ENCODE results near the gene GLIS1. TPM values are rescaled to one million over a fixed set of nuclear protein-coding genes. Genes with fewer than 3 reads are reported as not detected.
"Not testable (repeated sequence)": the region's sequence is repeated elsewhere in the genome, so short reads cannot be mapped to it uniquely, and the experiment has no call there.

The GLIS1 gene
- total RNA-seq, 2 donors from 2014 or later = 2.6 TPM; not detected in 1

DNA sequence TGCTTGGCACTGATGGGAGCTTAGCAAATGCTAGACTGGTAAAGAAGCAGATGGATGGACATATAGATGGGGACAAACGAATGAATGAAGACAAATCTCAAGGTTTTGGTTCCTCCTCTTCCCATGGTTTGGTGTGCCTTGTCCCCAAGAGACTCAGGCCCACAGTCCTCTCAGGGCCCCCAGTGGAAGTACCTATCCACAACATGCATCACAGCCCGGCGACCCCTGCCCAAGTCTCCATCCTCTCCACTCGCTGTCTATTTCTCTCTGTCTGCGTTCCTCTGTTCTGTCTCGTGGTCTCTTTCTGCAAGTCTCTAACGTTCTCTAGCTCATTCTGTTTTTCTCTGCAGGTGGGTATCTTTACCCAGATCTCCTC, 85.8 kb downstream of the GLIS1 start:
- TF ChIP-seq, protein P1, sequence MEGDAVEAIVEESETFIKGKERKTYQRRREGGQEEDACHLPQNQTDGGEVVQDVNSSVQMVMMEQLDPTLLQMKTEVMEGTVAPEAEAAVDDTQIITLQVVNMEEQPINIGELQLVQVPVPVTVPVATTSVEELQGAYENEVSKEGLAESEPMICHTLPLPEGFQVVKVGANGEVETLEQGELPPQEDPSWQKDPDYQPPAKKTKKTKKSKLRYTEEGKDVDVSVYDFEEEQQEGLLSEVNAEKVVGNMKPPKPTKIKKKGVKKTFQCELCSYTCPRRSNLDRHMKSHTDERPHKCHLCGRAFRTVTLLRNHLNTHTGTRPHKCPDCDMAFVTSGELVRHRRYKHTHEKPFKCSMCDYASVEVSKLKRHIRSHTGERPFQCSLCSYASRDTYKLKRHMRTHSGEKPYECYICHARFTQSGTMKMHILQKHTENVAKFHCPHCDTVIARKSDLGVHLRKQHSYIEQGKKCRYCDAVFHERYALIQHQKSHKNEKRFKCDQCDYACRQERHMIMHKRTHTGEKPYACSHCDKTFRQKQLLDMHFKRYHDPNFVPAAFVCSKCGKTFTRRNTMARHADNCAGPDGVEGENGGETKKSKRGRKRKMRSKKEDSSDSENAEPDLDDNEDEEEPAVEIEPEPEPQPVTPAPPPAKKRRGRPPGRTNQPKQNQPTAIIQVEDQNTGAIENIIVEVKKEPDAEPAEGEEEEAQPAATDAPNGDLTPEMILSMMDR (IDR thresholded peaks at IDR 0.05) = no peak
- H3K27ac ChIP-seq = no peak overlapping the region
- H3K36me3 ChIP-seq = no peaks in the 10 kb centered on the region
- ATAC-seq (ENCODE audit: insufficient number of reproducible peaks, low FRiP score, low read depth) (no peak), DNase-seq (ENCODE audit: low spot score) (no peak)
- H3K4me3 ChIP-seq = no peak overlapping the region
- no peaks in the 10 kb centered on the region for H3K27me3 ChIP-seq (replicated peaks; ENCODE audit: insufficient read depth)
- H3K9me3 ChIP-seq = no peaks in the 10 kb centered on the region
- no peaks in the 10 kb centered on the region for H3K4me1 ChIP-seq (ENCODE audit: control insufficient read depth in 1 of 2, low read depth in 2 of 2)

DNA sequence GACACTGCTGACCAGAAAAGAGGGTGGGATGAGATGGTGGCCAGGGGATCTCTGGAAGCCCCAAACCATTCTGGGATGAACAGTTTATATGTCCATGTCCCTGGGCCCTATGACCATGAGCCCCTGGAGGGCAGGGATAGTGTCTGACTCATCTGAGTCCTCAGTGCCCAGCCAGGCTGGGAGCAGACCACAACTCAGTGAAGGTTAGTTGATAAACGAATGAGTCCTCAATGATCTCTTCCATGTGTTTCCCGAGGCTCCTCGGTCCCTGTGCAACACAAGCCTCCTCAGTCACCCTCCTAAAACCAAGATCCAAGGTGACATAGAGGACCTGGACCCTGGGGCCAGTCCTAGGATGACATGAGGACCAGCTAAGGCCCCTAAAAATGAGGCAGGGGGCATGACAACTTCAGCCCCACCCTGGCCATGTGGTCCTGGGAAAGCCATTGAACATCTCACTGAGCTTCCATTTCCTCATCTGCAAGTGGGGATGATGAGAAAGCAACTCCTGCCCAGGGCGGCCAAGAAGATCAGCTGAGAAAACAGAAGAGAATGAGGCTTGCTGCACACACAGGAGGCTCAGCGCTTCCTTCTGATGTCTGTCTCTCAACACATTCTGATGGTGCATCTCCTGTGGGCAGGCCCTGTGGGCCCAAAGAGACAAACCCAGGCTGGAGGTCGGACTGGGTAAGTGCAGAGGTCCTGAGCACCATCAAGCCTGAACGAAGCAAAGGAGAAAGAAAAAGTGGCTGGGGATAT, 86.3 kb downstream of the GLIS1 start:
- no peak overlapping the region for H3K27ac ChIP-seq
- ATAC-seq (ENCODE audit: insufficient number of reproducible peaks, low FRiP score, low read depth) = no peak
- H3K4me3 ChIP-seq = no peak overlapping the region
- H3K9me3 ChIP-seq = no peaks in the 10 kb centered on the region
- no peaks in the 10 kb centered on the region for H3K27me3 ChIP-seq (replicated peaks; ENCODE audit: insufficient read depth)
- no peaks in the 10 kb centered on the region for H3K36me3 ChIP-seq
- DNase-seq (ENCODE audit: low spot score) = no peak
- TF ChIP-seq, protein P1 (IDR thresholded peaks at IDR 0.05) = no peak
- H3K4me1 ChIP-seq (ENCODE audit: control insufficient read depth in 1 of 2, low read depth in 2 of 2) = no peaks in the 10 kb centered on the region

DNA sequence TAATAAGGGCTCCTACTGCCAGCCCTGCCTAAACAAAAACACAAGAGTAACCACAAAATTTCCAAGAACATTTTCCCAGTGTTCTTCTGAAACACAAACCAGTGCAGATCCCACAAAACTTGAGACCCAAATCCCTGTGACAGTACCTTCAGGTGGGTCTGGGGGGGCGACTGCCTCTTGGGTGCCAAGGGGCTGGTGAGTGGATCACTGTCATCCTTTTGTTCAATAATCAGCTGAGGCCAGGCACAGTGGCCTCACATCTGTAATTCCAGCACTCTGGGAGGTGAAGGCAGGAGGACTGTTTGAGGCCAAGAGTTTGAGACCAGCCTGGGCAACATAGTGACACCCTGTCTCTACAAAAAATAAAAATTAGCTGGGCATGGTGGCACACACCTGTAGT, 87.6 kb downstream of the GLIS1 start:
- no peaks in the 10 kb centered on the region for H3K27me3 ChIP-seq (replicated peaks; ENCODE audit: insufficient read depth)
- no peak overlapping the region for H3K27ac ChIP-seq
- no peak overlapping the region for H3K4me3 ChIP-seq
- H3K4me1 ChIP-seq (ENCODE audit: control insufficient read depth in 1 of 2, low read depth in 2 of 2) = no peaks in the 10 kb centered on the region
- TF ChIP-seq, protein P1 (IDR thresholded peaks at IDR 0.05) = no peak
- ATAC-seq (ENCODE audit: insufficient number of reproducible peaks, low FRiP score, low read depth) = no peak
- H3K9me3 ChIP-seq = no peaks in the 10 kb centered on the region
- DNase-seq (ENCODE audit: low spot score) = no peak
- no peaks in the 10 kb centered on the region for H3K36me3 ChIP-seq

DNA sequence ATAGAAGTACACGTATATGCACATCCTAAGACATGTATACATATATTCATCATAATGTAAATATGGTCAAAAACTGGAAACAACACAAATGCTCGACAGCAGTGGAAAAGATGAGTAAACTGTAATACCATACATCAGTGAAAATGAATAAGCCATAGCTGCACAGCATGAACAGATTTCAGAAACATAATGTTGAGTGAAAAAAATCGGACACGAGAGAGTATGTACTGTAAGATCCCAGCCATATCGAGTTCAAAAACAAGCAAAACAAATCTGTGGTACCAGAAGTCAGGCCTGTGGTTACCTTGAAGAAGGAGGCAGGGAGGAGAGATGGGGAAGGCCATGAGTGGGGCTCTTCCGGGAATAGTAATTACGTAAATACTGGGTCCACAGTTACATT, 90.4 kb downstream of the GLIS1 start:
- DNase-seq (ENCODE audit: low spot score) (no peak), ATAC-seq (ENCODE audit: insufficient number of reproducible peaks, low FRiP score, low read depth) (no peak)
- Histone ChIP-seq H3K27me3 (replicated peaks; ENCODE audit: insufficient read depth) (no peaks in the 10 kb centered on the region), H3K4me3 (no peak overlapping the region), H3K27ac (no peak overlapping the region), H3K36me3 (no peaks in the 10 kb centered on the region), H3K9me3 (no peaks in the 10 kb centered on the region), H3K4me1 (ENCODE audit: control insufficient read depth in 1 of 2, low read depth in 2 of 2) (no peaks in the 10 kb centered on the region)
- TF ChIP-seq, protein P1 (IDR thresholded peaks at IDR 0.05) = no peak

DNA sequence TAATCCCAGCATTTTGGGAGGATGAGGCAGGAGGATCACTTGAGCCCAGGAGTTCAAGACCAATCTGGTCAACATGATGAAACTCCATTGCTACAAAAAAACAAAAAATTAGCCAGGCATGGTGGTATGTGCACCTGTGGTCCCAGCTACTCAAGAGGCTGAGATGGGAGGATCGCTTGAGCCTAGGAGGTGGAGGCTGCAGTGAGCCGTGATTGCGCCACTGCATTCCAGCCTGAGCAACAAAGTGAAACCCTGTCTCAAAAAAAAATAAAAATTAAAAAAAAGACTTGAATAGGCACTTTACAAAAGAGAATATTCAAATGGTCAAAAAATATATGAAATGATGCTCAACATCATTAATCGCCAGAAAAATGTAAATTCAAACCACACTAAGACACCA, 91.0 kb downstream of the GLIS1 start:
- H3K36me3 ChIP-seq; H3K27ac ChIP-seq; ATAC-seq (ENCODE audit: insufficient number of reproducible peaks, low FRiP score, low read depth); H3K4me1 ChIP-seq (ENCODE audit: control insufficient read depth in 1 of 2, low read depth in 2 of 2); DNase-seq (ENCODE audit: low spot score); H3K27me3 ChIP-seq (replicated peaks; ENCODE audit: insufficient read depth); H3K4me3 ChIP-seq; H3K9me3 ChIP-seq: not testable (repeated sequence)

DNA sequence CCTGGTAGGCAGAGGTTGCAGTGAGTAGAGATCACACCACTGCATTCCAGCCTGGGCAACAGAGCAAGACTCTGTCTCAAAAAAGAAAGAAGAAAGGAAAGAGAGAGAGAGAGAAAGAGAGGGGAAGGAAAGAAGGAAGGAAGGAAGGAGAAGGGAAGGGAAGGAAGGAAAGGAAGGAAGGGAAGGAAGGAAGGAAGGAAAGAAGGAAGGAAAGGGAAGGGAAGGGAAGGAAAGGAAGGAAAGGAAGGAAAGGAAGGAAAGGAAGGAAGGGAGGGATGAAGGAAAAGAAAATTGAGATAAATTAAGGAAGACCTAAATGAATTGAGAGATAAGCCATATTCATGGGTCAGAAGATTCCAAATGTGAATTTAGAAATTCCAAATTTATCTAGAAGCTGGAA, 92.2 kb downstream of the GLIS1 start:
- Histone ChIP-seq H3K4me1 (ENCODE audit: control insufficient read depth in 1 of 2, low read depth in 2 of 2) (no peaks in the 10 kb centered on the region), H3K36me3 (no peaks in the 10 kb centered on the region), H3K27me3 (replicated peaks; ENCODE audit: insufficient read depth) (no peaks in the 10 kb centered on the region), H3K4me3 (no peak overlapping the region), H3K27ac (no peak overlapping the region), H3K9me3 (no peaks in the 10 kb centered on the region)
- TF ChIP-seq, protein P1 (IDR thresholded peaks at IDR 0.05) = no peak
- DNase-seq (ENCODE audit: low spot score) (no peak), ATAC-seq (ENCODE audit: insufficient number of reproducible peaks, low FRiP score, low read depth) (no peak)

Measured in thoracic aorta (tissue), 2 donors.